NT2/D1 (cell line): ENCODE results near the gene CTNND1.

ENCODE experiments used
- SUZ12 ChIP-seq: IDR thresholded peaks from 2 replicates; pipeline ENCODE4 v1.6.1; 2011; ENCODE audit not compliant: insufficient read length, insufficient read depth; ENCODE audit errors: extremely low read depth
- YY1 ChIP-seq: IDR thresholded peaks from 2 replicates; pipeline ENCODE4 v1.6.1; 2011; ENCODE audit not compliant: insufficient read length, insufficient read depth
- ZNF274 ChIP-seq: IDR thresholded peaks from 2 replicates; pipeline ENCODE4 v1.6.1; 2011; ENCODE audit warnings: mild to moderate bottlenecking, low read depth, low read length

DNA sequence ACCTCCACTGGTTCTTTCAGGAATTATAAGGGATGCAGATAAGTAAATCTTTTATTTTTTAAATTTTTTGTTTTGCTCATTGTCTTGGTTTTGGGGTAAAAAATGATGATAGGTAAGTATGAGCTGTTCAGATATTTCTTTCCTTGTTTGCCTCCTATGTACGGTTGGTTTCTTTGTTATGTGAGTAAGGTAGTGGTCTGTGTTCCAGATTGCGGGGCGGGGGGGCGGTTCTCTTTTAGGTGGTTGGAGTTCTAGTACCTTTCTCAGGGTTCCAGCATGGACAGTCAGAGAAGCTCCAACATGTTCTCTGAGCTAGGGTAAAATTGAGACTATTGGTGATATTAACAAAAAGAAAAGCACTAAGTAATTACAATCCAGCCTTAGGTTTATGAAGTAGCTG is 2.4 kb downstream of the CTNND1 start:
- TF ChIP-seq ZNF274 (no peak), SUZ12 (no peak), YY1 (no peak)
